WERI-Rb-1 (cell line): Measurements from ENCODE around the gene POLR2E.

ENCODE experiments used
- DNase-seq: peaks from one replicate; pipeline ENCODE4 v3.0.0-alpha.2; 2020
- H3K27ac ChIP-seq: fragments of 250-450 bp; sonication (Bioruptor Pico); 2 replicates; pipeline ENCODE4 v1.5.1; 2020; ENCODE audit warnings: mild to moderate bottlenecking, moderate library complexity
- H3K27me3 ChIP-seq: fragments of 250-450 bp; sonication (Bioruptor Pico); 2 replicates; pipeline ENCODE4 v1.5.1; 2021; ENCODE audit warnings: mild to moderate bottlenecking, low read depth, moderate library complexity; ENCODE audit not compliant: insufficient read depth, severe bottlenecking
- H3K36me3 ChIP-seq: fragments of 250-450 bp; sonication (Bioruptor Pico); 2 replicates; pipeline ENCODE4 v1.5.1; 2020; ENCODE audit warnings: mild to moderate bottlenecking, moderate library complexity
- H3K4me3 ChIP-seq: 2 replicates; pipeline ENCODE4 v1.5.1; 2011; ENCODE audit warnings: low read depth, mild to moderate bottlenecking, control low read depth, low read length
- H3K9me3 ChIP-seq: fragments of 250-450 bp; sonication (Bioruptor Pico); 2 replicates; pipeline ENCODE4 v1.5.1; 2021; ENCODE audit warnings: mild to moderate bottlenecking, moderate library complexity; ENCODE audit not compliant: severe bottlenecking
- TF ChIP-seq, protein P1 (sequence below): IDR thresholded peaks from 2 replicates; pipeline ENCODE4 v1.5.1; 2011; ENCODE audit warnings: low read depth, mild to moderate bottlenecking, control low read depth, inconsistent platforms, low read length

POLR2E gene

DNA sequence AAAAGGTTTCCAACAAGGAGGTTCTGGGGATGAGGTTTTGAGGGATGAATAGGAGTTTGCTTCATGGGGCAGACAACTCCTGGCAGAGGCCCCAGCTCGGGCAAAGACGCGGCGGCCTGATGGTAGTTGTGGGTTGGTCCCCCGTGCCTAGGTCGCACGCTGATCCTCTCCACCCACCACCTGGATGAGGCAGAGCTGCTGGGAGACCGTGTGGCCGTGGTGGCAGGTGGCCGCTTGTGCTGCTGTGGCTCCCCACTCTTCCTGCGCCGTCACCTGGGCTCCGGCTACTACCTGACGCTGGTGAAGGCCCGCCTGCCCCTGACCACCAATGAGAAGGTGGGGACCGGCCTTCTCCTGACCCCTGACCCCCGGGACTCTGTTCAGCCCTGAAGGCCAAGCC lies 43.4 kb downstream of the POLR2E start:
- Histone ChIP-seq H3K9me3 (peaks cover 13% of the 10 kb centered on the region), H3K27me3 (no peaks in the 10 kb centered on the region), H3K36me3 (peaks cover 53% of the 10 kb centered on the region), H3K4me3 (no peak overlapping the region), H3K27ac (no peak overlapping the region)
- no peak for DNase-seq
- TF ChIP-seq, protein P1, sequence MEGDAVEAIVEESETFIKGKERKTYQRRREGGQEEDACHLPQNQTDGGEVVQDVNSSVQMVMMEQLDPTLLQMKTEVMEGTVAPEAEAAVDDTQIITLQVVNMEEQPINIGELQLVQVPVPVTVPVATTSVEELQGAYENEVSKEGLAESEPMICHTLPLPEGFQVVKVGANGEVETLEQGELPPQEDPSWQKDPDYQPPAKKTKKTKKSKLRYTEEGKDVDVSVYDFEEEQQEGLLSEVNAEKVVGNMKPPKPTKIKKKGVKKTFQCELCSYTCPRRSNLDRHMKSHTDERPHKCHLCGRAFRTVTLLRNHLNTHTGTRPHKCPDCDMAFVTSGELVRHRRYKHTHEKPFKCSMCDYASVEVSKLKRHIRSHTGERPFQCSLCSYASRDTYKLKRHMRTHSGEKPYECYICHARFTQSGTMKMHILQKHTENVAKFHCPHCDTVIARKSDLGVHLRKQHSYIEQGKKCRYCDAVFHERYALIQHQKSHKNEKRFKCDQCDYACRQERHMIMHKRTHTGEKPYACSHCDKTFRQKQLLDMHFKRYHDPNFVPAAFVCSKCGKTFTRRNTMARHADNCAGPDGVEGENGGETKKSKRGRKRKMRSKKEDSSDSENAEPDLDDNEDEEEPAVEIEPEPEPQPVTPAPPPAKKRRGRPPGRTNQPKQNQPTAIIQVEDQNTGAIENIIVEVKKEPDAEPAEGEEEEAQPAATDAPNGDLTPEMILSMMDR = no peak

DNA sequence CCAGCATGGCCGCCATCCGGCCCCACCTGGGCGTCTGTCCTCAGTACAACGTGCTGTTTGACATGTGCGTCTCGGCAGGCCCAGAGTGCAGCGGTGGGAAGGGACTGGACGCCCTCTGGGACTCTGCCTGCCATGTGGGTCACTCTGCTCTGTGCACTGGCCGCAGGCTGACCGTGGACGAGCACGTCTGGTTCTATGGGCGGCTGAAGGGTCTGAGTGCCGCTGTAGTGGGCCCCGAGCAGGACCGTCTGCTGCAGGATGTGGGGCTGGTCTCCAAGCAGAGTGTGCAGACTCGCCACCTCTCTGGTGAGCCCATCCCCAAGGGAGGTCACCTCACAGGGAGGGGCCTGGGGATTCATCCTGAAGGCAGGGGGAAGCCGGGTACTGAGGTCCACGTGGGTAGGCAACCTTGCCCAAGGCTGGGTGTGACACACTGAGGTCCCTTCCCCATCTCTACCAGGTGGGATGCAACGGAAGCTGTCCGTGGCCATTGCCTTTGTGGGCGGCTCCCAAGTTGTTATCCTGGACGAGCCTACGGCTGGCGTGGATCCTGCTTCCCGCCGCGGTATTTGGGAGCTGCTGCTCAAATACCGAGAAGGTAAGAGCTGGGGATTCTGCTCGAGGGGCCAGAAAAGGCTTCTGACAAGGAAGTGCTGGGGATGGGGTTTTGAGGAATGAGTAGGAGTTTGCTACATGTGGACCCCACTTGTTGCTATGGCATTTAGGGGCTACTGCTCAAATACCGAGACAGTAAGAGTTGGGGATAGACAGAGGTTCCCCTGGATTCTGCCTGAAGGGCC lies 44.0 kb downstream of the POLR2E start:
- H3K27ac ChIP-seq = no peak overlapping the region
- peaks cover 7% of the 10 kb centered on the region for H3K9me3 ChIP-seq
- no peak for DNase-seq
- H3K36me3 ChIP-seq = peaks cover 52% of the 10 kb centered on the region
- H3K4me3 ChIP-seq = no peak overlapping the region
- no peaks in the 10 kb centered on the region for H3K27me3 ChIP-seq
- TF ChIP-seq, protein P1 = no peak

DNA sequence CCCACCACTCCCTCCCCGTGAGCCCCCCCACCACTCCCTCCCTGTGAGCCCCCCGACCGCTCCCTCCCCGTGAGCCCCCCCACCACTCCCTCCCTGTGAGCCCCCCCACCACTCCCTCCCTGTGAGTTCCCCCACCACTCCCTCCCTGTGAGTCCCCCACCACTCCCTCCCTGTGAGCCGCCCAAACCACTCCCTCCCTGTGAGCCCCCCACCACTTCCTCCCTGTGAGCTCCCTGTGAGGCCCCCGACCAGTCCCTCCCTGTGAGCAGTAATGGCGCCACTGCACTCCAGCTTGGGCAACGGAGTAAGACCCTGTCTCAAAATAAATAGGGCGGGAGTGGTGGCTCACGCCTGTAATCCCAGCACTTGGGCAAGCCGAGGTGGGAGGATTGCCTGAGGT lies 45.4 kb downstream of the POLR2E start:
- Histone ChIP-seq H3K27ac (no peak overlapping the region), H3K9me3 (peaks cover 2% of the 10 kb centered on the region), H3K4me3 (no peak overlapping the region), H3K36me3 (peaks cover 45% of the 10 kb centered on the region), H3K27me3 (no peaks in the 10 kb centered on the region)
- DNase-seq = no peak
- TF ChIP-seq, protein P1 = no peak

DNA sequence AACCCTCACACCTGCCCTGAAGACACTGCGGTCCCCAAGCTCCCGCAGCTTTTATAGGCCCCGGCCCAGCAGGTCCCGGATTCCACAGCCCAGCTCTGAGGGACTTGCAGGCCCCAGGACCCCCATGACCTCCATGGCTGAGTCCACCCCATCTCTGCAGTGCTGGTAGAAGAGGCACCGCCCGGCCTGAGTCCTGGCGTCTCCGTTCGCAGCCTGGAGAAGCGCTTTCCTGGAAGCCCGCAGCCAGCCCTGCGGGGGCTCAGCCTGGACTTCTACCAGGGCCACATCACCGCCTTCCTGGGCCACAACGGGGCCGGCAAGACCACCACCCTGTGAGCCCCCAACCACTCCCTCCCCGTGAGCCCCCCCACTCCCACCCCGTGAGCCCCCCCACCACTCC lies 46.1 kb downstream of the POLR2E start:
- peaks cover 3% of the 10 kb centered on the region for H3K9me3 ChIP-seq
- H3K27ac ChIP-seq = no peak overlapping the region
- TF ChIP-seq, protein P1 = no peak
- no peak for DNase-seq
- no peaks in the 10 kb centered on the region for H3K27me3 ChIP-seq
- no peak overlapping the region for H3K4me3 ChIP-seq
- peaks cover 45% of the 10 kb centered on the region for H3K36me3 ChIP-seq

DNA sequence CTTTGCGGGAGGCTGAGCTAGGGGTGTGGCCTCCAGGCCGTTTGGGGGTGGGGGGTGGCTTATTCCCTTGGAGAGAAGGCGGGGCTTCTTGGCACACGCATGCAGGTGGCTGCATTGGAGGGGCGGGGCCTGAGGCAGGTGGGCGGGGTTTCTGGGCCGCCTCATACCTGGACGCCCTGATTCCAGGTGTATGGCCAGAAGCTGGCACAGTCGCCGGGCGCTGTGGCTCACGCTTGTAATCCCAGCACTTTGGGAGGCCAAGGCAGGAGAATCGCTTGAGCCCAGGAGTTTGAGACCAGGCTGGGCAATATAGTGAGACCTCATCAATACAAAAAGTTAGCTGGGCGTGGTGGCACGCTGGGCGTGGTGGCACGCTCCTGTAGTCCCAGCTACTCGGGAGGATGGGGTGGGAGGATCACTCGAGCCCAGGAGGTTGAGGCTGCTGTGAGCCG lies 47.5 kb downstream of the POLR2E start:
- no peaks in the 10 kb centered on the region for H3K27me3 ChIP-seq
- TF ChIP-seq, protein P1 = no peak
- peaks cover 3% of the 10 kb centered on the region for H3K9me3 ChIP-seq
- peaks cover 41% of the 10 kb centered on the region for H3K36me3 ChIP-seq
- no peak overlapping the region for H3K27ac ChIP-seq
- H3K4me3 ChIP-seq = no peak overlapping the region
- no peak for DNase-seq
